ENCODE measurements around the gene IL1RL2.

DNA sequence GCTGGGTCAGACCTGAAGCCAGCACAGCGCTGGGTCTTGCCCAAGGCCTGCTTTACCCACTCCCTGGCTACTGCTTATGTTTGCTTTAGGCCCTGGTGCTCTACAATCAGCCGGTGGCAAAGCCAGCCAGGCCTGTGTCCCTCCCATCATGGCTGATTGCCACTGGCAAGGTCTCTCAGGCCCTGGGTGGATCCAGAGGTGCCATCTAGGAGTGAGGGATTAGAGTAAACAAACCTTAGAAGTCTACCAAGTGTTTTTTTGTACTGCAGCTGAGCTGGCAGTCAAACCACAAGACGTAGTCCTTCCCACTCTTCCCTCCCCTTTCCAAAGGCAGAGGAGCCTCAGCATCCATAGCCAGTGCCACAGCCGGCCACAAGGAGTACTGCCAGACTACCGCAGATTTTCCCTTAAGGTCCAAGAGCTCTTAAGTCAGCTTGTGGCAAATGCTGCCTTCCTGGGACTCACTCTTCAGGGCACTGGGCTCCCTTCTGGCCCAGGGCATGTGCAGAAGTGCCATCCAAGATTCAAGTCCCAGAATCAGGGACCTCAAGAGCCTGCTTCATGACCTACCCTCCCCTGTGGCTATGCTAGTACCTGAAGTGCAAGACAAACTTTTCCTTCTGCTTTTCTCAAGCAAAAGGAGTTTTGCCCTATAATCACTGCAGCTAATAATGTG, 20.0 kb downstream of the IL1RL2 start:
- TF ChIP-seq FOXP2 (optimal IDR thresholded peaks at IDR 0.05; ENCODE audit: control extremely low read depth, extremely low read length, insufficient read depth), result no peak
- TF ChIP-seq POLR2AphosphoS5 (IDR thresholded peaks at IDR 0.05; ENCODE audit: borderline replicate concordance, low read depth, low read length), result no peak
